ENCODE data around the gene JMJD6.
A peak's percentile ranks its signal among the peaks of the same experiment; 100 is the strongest.

The JMJD6 gene

DNA sequence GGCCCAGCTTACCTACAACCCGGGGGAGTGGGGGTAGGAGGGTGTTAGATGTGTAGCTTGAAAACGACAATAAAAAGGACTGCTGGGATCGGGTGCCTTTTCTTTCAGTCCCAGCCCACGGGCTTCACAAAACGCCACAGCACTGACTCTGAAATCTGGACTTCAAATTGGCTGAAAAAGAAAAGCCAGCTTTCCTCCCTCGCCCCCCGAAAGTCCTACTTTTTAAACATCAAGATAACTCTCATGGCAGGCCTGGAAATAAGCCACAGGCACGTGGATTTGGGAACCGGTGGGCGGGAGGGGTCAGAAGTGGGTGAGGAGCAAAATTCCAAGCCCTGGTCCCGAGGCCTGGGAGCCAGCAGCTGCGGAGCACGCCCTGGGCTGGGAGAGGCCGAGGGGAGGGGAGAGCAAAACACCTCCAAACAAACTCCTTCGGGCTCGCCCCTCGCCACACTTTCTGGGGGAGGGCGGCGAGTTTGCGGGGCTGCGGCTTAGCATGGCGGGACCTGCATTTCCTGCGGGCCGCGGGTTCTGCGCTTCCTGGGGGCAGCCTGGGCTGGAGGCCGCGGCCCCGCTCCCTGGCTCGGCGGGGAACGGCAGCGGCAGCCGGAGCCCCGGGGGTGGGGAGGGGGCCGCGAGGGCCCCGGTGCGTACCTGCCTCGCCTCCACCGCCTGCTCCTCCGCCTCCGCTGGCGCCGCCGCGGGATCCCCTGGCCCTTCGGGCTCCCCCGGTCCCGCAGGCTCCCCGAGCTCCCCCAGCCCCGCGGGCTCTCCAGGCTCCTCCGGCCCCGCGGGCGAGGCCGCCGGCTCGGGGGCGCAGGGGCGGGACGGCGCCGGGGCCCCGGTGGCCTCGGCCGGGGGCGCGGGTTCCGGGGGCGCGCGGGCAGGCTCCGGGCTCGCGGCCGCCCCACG is 16.2 kb downstream of the JMJD6 start:
- TF ChIP-seq, protein P1, sequence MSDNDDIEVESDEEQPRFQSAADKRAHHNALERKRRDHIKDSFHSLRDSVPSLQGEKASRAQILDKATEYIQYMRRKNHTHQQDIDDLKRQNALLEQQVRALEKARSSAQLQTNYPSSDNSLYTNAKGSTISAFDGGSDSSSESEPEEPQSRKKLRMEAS (IDR thresholded peaks at IDR 0.05), result peak; percentile 17; the same call in 1 of the 2 replicates

DNA sequence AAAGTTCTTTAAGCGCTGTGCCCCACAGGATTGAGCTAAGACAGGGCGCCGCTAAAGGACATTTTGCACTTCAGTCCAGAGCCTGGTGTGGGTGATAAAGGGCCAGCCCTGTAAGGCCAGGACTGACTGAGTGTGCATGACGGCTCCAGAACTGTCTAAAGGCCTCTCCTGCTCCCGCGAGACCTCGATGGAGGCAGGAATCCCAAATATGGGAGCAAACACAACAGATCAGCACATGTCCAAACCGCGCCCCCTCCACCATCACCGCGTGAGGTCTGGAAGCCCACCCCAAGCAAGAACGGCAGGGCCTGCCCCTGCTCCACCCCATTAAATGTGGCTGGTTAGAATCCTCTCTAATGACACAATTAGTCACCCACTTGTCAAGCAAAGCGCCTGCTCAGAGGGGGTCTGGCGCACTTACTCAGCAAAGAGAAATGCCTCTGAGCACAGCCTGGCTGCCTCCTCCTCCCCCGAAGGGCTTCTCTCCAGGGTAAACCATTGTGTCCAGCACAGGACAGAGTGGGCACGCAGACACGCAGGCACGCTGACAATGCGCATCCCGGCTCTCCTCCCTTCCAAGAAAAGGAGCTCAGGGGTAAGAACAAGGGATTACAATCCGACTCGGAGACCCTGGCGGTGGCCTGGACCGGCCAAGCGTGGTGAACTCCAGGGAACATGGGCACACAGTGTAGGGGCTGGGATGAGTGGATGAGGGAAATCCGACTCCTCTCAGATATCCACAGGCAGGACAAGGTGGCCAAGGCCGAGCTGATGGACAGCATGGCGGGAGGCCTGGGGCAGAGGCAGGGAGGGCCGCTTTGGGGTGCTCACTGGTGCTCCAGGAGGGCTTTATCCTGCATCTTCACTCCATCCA is 17.1 kb downstream of the JMJD6 start:
- TF ChIP-seq TEAD4 (IDR thresholded peaks at IDR 0.05), result 0 out of 2 replicates have a peak, but pooled peaks have one; percentile 13
- no peak for TF ChIP-seq RAD21 (IDR thresholded peaks at IDR 0.05; ENCODE audit: low read depth)
- TF ChIP-seq EP300 (IDR thresholded peaks at IDR 0.05; ENCODE audit: borderline replicate concordance), result peak; percentile 19; the same call in 1 of the 2 replicates
- peak; percentile 32; the same call in 1 of the 2 replicates for TF ChIP-seq TCF12 (IDR thresholded peaks at IDR 0.05; ENCODE audit: low read depth)

DNA sequence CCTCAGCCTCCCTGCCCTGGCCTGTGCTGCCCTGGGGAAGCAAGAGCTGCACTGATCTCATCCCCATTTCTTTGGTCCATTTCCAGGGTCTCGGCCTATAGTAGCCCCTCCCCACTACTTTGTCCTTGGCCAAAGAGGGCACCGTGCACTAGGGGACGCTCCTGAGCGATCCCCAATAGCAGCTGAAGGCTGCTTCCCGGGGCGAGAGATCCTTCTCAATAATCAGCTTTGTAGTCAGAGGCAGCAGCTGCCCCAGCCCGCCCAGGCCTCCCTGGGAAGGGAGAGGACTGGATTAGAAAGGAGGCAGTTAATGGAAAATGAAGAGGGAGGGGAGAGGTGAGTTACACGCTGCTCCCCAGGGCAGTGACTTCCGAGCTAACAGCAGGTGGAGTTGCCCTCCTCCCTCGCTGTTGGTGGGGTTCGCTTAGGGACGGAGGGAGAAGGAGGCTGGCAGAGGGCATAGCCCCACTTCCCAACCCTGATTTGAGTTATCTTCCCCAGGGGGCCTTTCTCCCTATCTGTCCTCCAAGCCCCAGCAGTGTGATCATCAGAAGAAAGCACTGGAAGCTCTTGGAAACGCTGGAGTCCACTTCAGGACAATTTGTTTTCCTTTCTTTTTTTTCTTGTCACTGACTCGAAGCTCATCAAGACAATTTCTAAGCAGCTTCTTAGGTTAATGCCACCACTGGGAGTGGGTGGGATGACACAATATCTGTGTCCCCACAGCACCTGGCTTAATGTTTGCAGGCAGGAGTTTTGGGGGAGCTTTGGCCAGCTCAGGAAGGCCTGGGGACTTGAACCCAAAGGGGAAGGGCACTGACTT is 18.2 kb downstream of the JMJD6 start:
- TF ChIP-seq TAF1 (IDR thresholded peaks at IDR 0.05; ENCODE audit: low read depth), result no peak
- no peak for TF ChIP-seq TCF12 (IDR thresholded peaks at IDR 0.05; ENCODE audit: low read depth)
- TF ChIP-seq, protein P2, sequence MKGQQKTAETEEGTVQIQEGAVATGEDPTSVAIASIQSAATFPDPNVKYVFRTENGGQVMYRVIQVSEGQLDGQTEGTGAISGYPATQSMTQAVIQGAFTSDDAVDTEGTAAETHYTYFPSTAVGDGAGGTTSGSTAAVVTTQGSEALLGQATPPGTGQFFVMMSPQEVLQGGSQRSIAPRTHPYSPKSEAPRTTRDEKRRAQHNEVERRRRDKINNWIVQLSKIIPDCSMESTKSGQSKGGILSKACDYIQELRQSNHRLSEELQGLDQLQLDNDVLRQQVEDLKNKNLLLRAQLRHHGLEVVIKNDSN (IDR thresholded peaks at IDR 0.05), result no peak
- no peak for TF ChIP-seq CEBPB (IDR thresholded peaks at IDR 0.05)
- no peak for TF ChIP-seq EP300 (IDR thresholded peaks at IDR 0.05; ENCODE audit: borderline replicate concordance)
- TF ChIP-seq CREB1 (IDR thresholded peaks at IDR 0.05; ENCODE audit: low read depth), result no peak
- TF ChIP-seq FOXM1 (IDR thresholded peaks at IDR 0.05; ENCODE audit: borderline replicate concordance, low read depth), result no peak
- no peak for TF ChIP-seq YY1 (IDR thresholded peaks at IDR 0.05; ENCODE audit: low read depth)
- TF ChIP-seq, protein P1 (IDR thresholded peaks at IDR 0.05), result no peak
- no peak for TF ChIP-seq ZBTB7A (IDR thresholded peaks at IDR 0.05; ENCODE audit: low read depth)
- TF ChIP-seq, protein P3, sequence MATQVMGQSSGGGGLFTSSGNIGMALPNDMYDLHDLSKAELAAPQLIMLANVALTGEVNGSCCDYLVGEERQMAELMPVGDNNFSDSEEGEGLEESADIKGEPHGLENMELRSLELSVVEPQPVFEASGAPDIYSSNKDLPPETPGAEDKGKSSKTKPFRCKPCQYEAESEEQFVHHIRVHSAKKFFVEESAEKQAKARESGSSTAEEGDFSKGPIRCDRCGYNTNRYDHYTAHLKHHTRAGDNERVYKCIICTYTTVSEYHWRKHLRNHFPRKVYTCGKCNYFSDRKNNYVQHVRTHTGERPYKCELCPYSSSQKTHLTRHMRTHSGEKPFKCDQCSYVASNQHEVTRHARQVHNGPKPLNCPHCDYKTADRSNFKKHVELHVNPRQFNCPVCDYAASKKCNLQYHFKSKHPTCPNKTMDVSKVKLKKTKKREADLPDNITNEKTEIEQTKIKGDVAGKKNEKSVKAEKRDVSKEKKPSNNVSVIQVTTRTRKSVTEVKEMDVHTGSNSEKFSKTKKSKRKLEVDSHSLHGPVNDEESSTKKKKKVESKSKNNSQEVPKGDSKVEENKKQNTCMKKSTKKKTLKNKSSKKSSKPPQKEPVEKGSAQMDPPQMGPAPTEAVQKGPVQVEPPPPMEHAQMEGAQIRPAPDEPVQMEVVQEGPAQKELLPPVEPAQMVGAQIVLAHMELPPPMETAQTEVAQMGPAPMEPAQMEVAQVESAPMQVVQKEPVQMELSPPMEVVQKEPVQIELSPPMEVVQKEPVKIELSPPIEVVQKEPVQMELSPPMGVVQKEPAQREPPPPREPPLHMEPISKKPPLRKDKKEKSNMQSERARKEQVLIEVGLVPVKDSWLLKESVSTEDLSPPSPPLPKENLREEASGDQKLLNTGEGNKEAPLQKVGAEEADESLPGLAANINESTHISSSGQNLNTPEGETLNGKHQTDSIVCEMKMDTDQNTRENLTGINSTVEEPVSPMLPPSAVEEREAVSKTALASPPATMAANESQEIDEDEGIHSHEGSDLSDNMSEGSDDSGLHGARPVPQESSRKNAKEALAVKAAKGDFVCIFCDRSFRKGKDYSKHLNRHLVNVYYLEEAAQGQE (IDR thresholded peaks at IDR 0.05; ENCODE audit: low read depth), result no peak
- no peak for TF ChIP-seq TEAD4 (IDR thresholded peaks at IDR 0.05)
- no peak for TF ChIP-seq RAD21 (IDR thresholded peaks at IDR 0.05; ENCODE audit: low read depth)
- no peak for TF ChIP-seq NFIC (IDR thresholded peaks at IDR 0.05)
- no peak for TF ChIP-seq EGR1 (IDR thresholded peaks at IDR 0.05)

DNA sequence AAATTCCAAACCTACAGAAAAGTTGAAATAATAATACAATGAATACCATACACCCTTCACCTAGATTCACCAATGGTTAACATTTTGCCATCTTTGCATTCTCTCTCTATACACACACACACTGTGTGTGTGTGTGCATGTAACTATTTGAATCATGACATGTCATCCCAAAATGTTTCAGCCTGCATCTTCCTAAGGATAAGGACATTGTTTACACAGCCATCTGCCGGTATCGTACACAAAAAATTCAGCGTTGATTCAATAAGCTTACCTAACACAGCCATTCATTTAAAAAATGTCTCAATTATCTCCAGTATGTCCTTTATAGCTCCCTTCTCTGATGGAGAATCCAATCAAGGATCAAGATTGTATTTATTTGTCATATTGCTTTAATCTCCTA is 19.6 kb downstream of the JMJD6 start:
- TF ChIP-seq EGR1 (IDR thresholded peaks at IDR 0.05) (no peak), YY1 (IDR thresholded peaks at IDR 0.05; ENCODE audit: low read depth) (no peak), CEBPB (IDR thresholded peaks at IDR 0.05) (no peak), EP300 (IDR thresholded peaks at IDR 0.05; ENCODE audit: borderline replicate concordance) (no peak), TAF1 (IDR thresholded peaks at IDR 0.05; ENCODE audit: low read depth) (no peak)
- TF ChIP-seq, protein P1 (IDR thresholded peaks at IDR 0.05), result no peak

DNA sequence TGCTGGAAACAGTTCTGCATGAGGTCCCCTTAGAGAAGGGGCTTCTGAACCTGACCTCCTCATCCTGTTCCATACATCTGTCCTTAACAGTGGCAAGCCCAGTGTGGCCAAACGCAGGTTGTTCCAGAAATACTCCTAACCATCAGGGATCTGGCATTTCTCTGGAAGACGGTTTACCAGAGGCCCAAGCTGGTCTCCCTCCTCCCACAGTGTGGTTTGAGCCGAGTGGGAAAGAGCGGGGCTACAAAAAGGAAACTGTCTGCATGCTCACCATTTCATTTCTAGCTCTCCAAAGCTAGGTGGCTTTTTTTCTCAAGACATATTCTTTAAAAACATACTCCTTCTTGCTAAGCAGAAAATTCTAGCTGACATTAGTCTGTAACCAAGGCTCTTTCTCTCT is 21.6 kb downstream of the JMJD6 start:
- TF ChIP-seq RAD21 (IDR thresholded peaks at IDR 0.05; ENCODE audit: low read depth) (no peak), TCF12 (IDR thresholded peaks at IDR 0.05; ENCODE audit: low read depth) (no peak), EGR1 (IDR thresholded peaks at IDR 0.05) (no peak), EP300 (IDR thresholded peaks at IDR 0.05; ENCODE audit: borderline replicate concordance) (no peak), TAF1 (IDR thresholded peaks at IDR 0.05; ENCODE audit: low read depth) (no peak), NFIC (IDR thresholded peaks at IDR 0.05) (no peak), CEBPB (IDR thresholded peaks at IDR 0.05) (no peak), CREB1 (IDR thresholded peaks at IDR 0.05; ENCODE audit: low read depth) (no peak), FOXM1 (IDR thresholded peaks at IDR 0.05; ENCODE audit: borderline replicate concordance, low read depth) (no peak), YY1 (IDR thresholded peaks at IDR 0.05; ENCODE audit: low read depth) (no peak), ZBTB7A (IDR thresholded peaks at IDR 0.05; ENCODE audit: low read depth) (no peak), TEAD4 (IDR thresholded peaks at IDR 0.05) (no peak)
- TF ChIP-seq, protein P2 (IDR thresholded peaks at IDR 0.05), result no peak
- TF ChIP-seq, protein P1 (IDR thresholded peaks at IDR 0.05), result no peak
- TF ChIP-seq, protein P3 (IDR thresholded peaks at IDR 0.05; ENCODE audit: low read depth), result no peak

Measured in Ishikawa (cell line).